Right lobe of liver (tissue), 6 donors: Measurements from ENCODE around the gene SMG1. TPM values are rescaled to one million over a fixed set of nuclear protein-coding genes. Genes with fewer than 3 reads are reported as not detected.
A peak's percentile ranks its signal among the peaks of the same experiment; 100 is the strongest.
"Not testable (repeated sequence)": the region's sequence is repeated elsewhere in the genome, so short reads cannot be mapped to it uniquely, and the experiment has no call there.

ENCODE experiments used
- ATAC-seq, 4 donors: fragments of 200-7000 bp; cut with Tn5 transposase; one replicate each; pipeline ENCODE4 v1.9.1; 2020; ENCODE audit warnings: mild to moderate bottlenecking in 4 of 4, moderate library complexity in 4 of 4
- DNase-seq, 3 donors: peaks; one replicate each; pipeline ENCODE4 v3.0.0-alpha.2; 2020
- H3K27ac ChIP-seq, 3 donors: fragments of 200-600 bp; one replicate each; pipeline ENCODE4 v1.8.0; 2022
- H3K27me3 ChIP-seq, 2 donors: fragments of 200-600 bp; one replicate each; pipeline ENCODE4 v1.8.0; 2022
- H3K36me3 ChIP-seq, 4 donors: fragments of 200-600 bp; sonication (generic) in 1 of 4; one replicate each; pipeline versions ENCODE4 v1.5.1 to v1.8.0; 2017 to 2022; ENCODE audit warnings: control low read depth in 1 of 4
- H3K4me1 ChIP-seq, 4 donors: fragments of 200-600 bp; sonication (generic) in 1 of 4; one replicate each; pipeline versions ENCODE4 v1.5.1 to v1.8.0; 2017 to 2022; ENCODE audit warnings: control low read depth in 1 of 4
- H3K4me3 ChIP-seq, 3 donors: fragments of 200-600 bp; one replicate each; pipeline ENCODE4 v1.8.0; 2022
- H3K9me3 ChIP-seq, 4 donors: fragments of 200-600 bp; sonication (generic) in 1 of 4; one replicate each; pipeline versions ENCODE4 v1.5.1 to v1.8.0; 2017 to 2022; ENCODE audit warnings: control low read depth in 1 of 4
- POLR2A ChIP-seq: fragments of 450-650 bp; IDR thresholded peaks from one replicate; pipeline ENCODE4 v1.6.1; 2017; ENCODE audit warnings: antibody characterized with exemption, mild to moderate bottlenecking
- WGBS: methylation state at CpG from one replicate; pipeline ENCODE4 v1.1.6; 2018; ENCODE audit warnings: low coverage, low lambda C conversion rate; ENCODE audit not compliant: insufficient coverage; ENCODE audit errors: missing lambda C conversion rate; 5-methylcytosine and 5-hydroxymethylcytosine counted together
- intact Hi-C, 2 donors: fragments of 100-400 bp; cut with DNase I; formaldehyde crosslinking; loops; one replicate each; pipeline versions ENCODE4 v1.11.2 to v1.14.1; 2022
- long read RNA-seq: library from polyadenylated mRNA; unstranded; transcript quantifications from one replicate; pipeline ENCODE4 v2.0.0, GENCODE V29; 2019
- total RNA-seq, 6 experiments: library from RNA; depleted of rRNA in 2 of 6; stranded (reverse); fragments of >200 nt in 2 of 6; fragmentation: NEBNext Ultra II Directional in 3 of 6; extraction: Animal tissue kit (Norgen Biotek cat#: 25700) in 3 of 6; gene quantifications; one replicate each; pipeline versions ENCODE4 v1.1.0 to v1.2.4, GENCODE V29; 2016 to 2023
- TF ChIP-seq, protein P1 (sequence below), 4 donors: fragments of 200-600 bp in 3 of 4; fragments of 450-650 bp in 1 of 4; IDR thresholded peaks; one replicate each; pipeline versions ENCODE4 v1.5.1 to v1.8.0; 2016 to 2022; ENCODE audit warnings: antibody characterized with exemption in 4 of 4, mild to moderate bottlenecking in 2 of 4
- donor health status: DM: no; HTN: yes; CAD: no.
- donor health status: DM: no; HTN: no; CAD: no.
- donor health status: DM: no; HTN: no; CAD: no.
- donor health status: DM: no; HTN: yes; CAD: no.
- donor health status: DM: no; HTN: yes; CAD: no.

The SMG1 gene
- total RNA-seq: 10 to 100 TPM; 29.6 to 45.9 (median 33.8) TPM
- long read RNA-seq, partial matches to known transcripts: 0 of 1 reads
- long read RNA-seq, other reads (novel, unspliced or antisense): 1 of 1 reads

DNA sequence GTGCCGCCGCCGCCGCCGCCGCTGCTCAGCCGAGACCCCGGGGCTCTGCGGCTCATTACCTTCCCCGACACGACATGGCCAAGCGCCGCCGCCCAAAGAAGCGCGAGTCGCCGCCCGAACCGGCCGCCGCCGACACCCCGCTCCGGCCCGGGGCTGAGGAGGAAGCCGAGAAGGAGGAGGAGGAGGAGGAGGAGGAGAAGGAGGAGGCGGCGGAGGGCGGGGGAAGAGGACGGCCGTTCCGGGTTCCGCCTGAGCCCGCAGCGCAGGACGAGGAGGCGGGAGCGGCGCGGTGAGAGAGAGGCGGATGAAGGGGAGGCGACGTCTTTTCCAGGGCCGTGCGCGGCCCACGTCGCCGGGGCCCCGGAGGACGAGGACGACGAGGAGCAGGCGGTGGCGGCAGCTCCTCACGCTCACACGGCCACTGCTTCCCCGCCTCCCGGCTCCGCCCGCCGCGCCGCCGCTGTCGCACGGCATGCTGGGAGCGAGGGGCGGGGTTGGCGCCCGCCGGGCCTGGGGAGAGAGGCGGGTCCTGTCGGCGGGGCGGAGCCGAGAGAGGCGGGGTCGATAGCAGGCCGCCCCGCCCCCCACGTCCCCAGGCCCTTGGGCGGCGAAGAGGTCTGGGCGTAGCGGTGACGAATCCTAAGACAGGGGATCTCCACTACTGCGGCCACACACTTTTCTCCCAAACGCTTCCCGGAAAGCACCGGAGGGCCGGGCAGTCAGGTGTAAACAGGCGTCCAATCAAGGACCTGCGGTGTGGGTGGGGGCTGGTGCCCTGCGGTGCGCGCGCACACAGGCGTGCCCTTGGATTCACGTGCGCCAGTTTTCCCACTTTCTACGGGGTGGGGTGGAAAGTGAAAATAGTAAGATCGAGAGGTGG lies at the start of gene SMG1:
TSS of gene SMG1 (minus strand) at position 423 of the 880 bp plus-strand sequence. CDS start at position 56, 367 bp downstream.
- ATAC-seq: peak; percentile 95 to 97 (median 96)
- H3K36me3 ChIP-seq, H3K9me3 ChIP-seq, intact Hi-C loops, H3K27me3 ChIP-seq: not testable (repeated sequence)
- DNase-seq: peak; percentile 94 to 97 (median 96)
- Histone ChIP-seq H3K27ac (peak within 1 kb of the TSS; percentile 65 to 83 (median 66)), H3K4me3 (peak within 1 kb of the TSS; percentile 63 to 74 (median 68)), H3K4me1 (peaks cover 0 to 11% (median under 1%) of the 10 kb centered on the region in 4 donors)
- 0% methylated on average over 14 of the region's 104 CpGs for WGBS
- TF ChIP-seq POLR2A: peak; percentile 91

DNA sequence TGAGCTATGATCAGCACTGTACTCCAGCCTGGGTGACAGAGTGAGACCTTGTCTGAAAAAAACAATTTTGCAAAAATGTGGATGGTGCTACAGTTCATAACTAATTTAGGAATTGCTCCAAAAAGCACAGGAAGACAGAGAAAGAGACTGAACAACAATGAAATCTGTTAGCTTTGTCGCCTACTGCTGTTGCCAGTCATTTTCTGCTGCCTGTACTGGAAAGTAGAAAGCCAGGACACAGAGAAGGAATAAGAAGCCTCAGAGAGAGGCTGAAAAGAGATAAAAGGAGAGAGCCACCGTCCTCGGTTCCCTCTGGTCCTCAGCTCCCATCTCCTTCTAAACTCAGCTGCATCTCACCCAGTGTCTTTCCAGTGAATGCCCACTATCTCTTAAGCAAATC lies 48.9 kb upstream of the SMG1 start:
- 55% methylated on average over 3 of the region's 3 CpGs for WGBS
- H3K36me3 ChIP-seq: no peaks in the 10 kb centered on the region
- no peak overlapping the region for H3K4me3 ChIP-seq
- intact Hi-C loops: loop anchor here in 1 of 2 donors (5.0 kb wide), 1 partner anchor 97 kb away; no protein-coding TSS in a partner anchor
- H3K9me3 ChIP-seq: no peaks in the 10 kb centered on the region
- ATAC-seq: no peak
- H3K27me3 ChIP-seq: no peaks in the 10 kb centered on the region
- H3K4me1 ChIP-seq: no peaks in the 10 kb centered on the region
- H3K27ac ChIP-seq: no peak overlapping the region
- no peak for DNase-seq
- TF ChIP-seq POLR2A: no peak
- TF ChIP-seq, protein P1, sequence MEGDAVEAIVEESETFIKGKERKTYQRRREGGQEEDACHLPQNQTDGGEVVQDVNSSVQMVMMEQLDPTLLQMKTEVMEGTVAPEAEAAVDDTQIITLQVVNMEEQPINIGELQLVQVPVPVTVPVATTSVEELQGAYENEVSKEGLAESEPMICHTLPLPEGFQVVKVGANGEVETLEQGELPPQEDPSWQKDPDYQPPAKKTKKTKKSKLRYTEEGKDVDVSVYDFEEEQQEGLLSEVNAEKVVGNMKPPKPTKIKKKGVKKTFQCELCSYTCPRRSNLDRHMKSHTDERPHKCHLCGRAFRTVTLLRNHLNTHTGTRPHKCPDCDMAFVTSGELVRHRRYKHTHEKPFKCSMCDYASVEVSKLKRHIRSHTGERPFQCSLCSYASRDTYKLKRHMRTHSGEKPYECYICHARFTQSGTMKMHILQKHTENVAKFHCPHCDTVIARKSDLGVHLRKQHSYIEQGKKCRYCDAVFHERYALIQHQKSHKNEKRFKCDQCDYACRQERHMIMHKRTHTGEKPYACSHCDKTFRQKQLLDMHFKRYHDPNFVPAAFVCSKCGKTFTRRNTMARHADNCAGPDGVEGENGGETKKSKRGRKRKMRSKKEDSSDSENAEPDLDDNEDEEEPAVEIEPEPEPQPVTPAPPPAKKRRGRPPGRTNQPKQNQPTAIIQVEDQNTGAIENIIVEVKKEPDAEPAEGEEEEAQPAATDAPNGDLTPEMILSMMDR (IDR thresholded peaks at IDR 0.05): no peak

DNA sequence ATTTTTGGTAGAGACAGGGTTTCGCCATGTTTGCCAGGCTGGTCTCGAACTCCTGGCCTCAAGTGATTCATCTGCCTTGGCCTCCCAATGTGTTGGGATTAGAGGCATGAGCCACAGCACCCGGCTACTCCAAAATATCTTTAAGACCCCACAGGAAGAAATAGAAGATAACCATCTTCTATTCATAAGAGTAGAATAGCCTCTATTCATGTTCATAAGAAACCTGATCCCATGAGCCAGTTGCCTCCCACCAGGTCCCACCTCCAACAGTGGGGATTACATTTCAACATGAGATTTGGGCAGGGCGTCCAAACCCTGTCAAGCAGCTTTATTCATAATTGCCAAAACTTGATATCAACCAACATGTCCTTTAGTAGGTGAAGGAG lies 43.6 kb upstream of the SMG1 start:
- DNase-seq (no peak), ATAC-seq (no peak)
- Histone ChIP-seq H3K9me3 (no peaks in the 10 kb centered on the region), H3K36me3 (no peaks in the 10 kb centered on the region), H3K4me3 (no peak overlapping the region), H3K4me1 (no peaks in the 10 kb centered on the region), H3K27me3 (no peaks in the 10 kb centered on the region), H3K27ac (no peak overlapping the region)
- TF ChIP-seq POLR2A: no peak
- TF ChIP-seq, protein P1 (IDR thresholded peaks at IDR 0.05): no peak
- 40% methylated on average over 1 of the region's 4 CpGs for WGBS
- intact Hi-C loops: loop anchor here in 1 of 2 donors (10.0 kb wide), 1 partner anchor 165 kb away; the partner anchor contains the start of gene ARL6IP1

DNA sequence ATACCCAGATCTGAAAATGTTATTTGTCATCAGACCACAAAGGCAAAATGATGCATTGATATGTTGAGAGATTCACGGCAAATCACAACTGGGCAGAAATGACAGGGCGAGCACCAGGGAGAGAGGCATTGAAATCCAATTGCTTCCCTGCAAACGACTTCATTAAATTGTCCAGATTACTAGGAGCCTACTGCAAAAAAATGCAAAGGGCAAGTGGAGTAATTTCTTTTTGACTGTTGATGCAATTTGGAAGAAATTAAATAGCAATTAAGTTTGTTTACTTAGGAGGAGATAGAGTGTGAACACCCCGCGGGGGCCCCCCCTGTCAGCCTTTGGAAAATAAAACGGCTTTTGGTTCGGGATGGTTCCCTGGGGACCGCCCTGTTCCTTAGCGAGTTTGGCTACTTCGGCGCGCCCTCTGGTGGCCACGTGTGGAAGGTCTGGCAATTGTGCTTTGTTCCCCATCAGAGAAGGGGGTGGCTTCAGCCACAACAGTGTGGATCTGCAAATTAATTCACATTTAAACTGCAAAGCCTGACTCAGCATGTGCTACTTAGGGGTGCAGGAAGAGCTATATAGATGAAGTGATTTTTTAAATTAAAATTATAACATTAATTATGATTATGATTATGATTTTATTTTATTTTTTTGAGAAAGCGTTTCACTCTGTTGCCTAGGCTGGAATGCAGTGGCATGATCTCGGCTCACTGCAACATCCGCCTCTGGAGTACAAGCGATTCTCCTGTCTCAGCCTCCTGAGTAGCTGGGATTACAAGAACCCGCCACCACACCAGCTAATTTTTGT lies 43.0 kb upstream of the SMG1 start:
- no peaks in the 10 kb centered on the region for H3K9me3 ChIP-seq
- WGBS: 21% methylated on average over 18 of the region's 18 CpGs
- peak overlapping the region in 2 of 3 donors; percentile 23 to 26 for H3K4me3 ChIP-seq
- no peak overlapping the region for H3K27ac ChIP-seq
- ATAC-seq (peak; percentile 98 to 100 (median 100)), DNase-seq (peak; percentile 80 to 86 (median 86))
- H3K27me3 ChIP-seq: no peaks in the 10 kb centered on the region
- H3K36me3 ChIP-seq: no peaks in the 10 kb centered on the region
- intact Hi-C loops: loop anchor here in 1 of 2 donors (10.0 kb wide), 1 partner anchor 164 kb away; the partner anchor contains the start of gene ARL6IP1
- H3K4me1 ChIP-seq: no peaks in the 10 kb centered on the region
- TF ChIP-seq POLR2A: no peak
- TF ChIP-seq, protein P1 (IDR thresholded peaks at IDR 0.05): peak; percentile 81 to 97 (median 95)
